Activated CD4-positive, alpha-beta T cell treated with anti-CD3 and anti-CD28 coated beads, Interleukin-2, amount 50 U/mL, for 24 hours (primary cell): Measurements from ENCODE around the gene SETD2.
"Not testable (repeated sequence)": the region's sequence is repeated elsewhere in the genome, so short reads cannot be mapped to it uniquely, and the experiment has no call there.

Experiments
- DNase-seq, 2 donors: peaks; one replicate each; pipeline ENCODE4 v3.0.0-alpha.2; 2020; ENCODE audit warnings: low read depth in 1 of 2, low spot score in 1 of 2

Gene SETD2

DNA sequence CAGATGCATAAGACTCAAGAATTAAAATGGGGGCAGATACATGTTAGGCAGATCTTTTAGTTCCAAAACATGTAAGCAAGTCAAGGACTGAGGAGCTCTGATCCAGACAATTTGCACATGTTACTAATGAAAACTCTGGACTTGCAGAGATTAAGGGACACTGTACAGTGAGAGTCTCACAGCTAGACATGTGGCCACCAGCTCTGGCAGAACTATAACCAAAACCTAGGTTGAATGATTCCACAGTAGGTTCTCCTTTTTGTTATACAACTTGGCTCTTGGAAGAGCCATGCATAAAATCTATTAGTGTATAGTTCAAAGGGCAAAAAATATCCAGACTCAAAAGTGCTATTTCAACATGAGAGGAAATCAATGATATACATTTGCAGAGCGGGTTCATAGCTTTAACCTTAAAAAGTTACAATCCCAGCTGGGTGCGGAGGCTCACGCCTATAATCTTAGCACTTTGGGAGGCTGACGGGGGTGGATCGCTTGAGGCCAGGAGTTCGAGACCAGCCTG lies 61.8 kb downstream of the SETD2 start:
- DNase-seq: no peak

DNA sequence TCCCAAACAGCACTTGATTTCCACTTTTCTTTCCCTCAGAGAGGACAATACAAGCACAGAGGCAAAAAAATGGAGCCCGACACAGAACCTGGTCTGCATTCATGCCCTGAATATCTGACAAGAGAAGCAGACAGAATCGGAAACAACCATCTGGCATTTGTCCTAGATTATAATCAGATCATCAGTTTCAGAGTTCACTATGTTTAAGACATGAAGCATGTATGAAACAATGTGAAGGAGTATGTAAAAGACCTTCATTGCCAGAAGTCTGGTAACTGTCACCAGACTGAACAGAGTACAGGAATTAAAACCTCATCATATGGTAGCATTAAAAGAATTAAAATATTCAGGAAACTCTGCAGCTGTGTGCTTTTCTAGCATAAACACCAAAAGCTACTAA lies 65.0 kb downstream of the SETD2 start:
- no peak for DNase-seq

DNA sequence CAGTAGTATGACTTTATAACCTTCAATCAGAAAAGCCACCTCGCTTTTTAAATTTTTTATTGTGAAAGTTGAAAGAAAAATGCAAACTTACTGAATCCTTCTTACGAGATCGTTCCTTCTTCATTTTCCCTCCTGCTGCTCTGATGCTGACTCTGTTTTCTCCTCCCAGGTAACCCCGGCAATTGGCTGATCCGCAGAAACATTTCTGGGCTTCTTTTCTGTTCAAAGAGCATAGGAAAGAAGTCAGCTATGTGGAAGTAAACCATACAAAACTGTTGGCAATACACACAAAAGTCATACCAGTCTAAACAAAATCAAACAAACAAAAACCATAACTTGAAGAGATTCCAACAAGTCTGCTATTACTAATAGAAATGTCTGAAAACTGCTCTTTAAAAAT lies 66.0 kb downstream of the SETD2 start:
- no peak for DNase-seq

GRCh38 chr3:47096959-47097358 lies 67.0 kb downstream of the SETD2 start:
- DNase-seq: no peak

- no peak for DNase-seq
These were observed 71.8 kb downstream of the SETD2 start for GRCh38 chr3:47092090-47092489.

- DNase-seq: no peak
These were observed 74.3 kb downstream of the SETD2 start for GRCh38 chr3:47089630-47090029.

GRCh38 chr3:47086071-47086470 lies 77.8 kb downstream of the SETD2 start:
- no peak for DNase-seq

DNA sequence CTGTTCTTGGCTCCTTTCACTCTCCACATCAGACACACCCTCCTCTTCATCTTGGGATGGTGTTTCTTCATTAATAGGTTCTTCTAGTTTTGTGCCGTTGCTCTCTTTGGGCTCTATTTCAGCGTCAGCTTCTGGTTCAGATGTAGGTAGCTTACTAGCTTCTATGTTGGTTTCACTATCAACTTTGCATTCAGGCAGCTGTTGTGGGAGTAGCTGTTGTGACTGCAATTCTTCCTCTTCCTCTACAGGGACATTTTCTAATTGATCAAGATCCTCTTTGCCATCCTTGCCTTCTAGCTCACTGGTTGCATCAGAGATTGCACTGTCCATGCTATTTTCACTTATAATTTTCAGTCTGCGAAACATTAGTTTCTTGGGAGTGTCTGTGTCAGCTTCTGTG lies 80.1 kb downstream of the SETD2 start:
- DNase-seq: no peak

GRCh38 chr3:47082519-47082918 lies 81.4 kb downstream of the SETD2 start:
- no peak for DNase-seq

DNA sequence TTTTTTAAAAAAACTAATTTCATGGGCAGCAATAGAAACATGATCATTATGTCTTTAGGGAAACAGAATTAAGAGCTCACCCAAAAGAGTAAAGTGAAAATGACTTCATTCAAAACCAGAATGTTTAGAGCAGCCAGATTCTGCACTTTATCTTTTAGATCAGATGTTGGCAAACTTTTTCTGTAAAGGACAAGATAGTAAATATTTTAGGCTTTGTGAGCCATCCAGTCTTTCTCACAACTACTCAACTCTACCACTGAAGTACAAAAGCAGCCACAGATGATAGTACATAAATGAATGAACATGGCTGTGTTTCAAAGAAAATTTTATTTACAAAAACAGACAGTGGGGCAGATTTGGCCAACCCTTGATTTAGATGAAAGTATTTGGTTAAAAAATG lies 84.5 kb downstream of the SETD2 start:
- no peak for DNase-seq

- DNase-seq: no peak
These were observed 90.2 kb downstream of the SETD2 start for GRCh38 chr3:47073685-47074084.

DNA sequence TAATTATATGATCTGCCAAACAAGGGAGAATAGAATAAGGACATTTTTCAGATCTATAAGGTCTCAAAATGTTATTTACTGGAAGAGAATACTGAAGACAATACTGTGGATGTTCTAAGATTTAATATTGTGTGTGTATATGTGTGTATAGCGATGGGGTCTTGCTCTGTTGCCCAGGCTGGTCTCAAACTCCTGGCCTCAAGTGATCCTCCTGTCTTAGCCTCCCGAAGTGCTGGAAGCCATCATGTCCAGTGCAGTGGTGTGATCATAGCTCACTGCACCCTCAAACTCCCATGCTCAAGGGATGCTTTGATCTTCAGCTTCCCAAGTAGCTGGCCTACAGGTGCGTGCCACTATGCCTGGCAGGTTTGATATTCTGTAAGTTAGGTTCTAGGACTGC lies 93.1 kb downstream of the SETD2 start:
- DNase-seq: no peak

GRCh38 chr3:47066259-47066658 lies 97.7 kb downstream of the SETD2 start:
- DNase-seq: not testable (repeated sequence)

GRCh38 chr3:47065681-47066080 lies 98.2 kb downstream of the SETD2 start:
- no peak for DNase-seq

DNA sequence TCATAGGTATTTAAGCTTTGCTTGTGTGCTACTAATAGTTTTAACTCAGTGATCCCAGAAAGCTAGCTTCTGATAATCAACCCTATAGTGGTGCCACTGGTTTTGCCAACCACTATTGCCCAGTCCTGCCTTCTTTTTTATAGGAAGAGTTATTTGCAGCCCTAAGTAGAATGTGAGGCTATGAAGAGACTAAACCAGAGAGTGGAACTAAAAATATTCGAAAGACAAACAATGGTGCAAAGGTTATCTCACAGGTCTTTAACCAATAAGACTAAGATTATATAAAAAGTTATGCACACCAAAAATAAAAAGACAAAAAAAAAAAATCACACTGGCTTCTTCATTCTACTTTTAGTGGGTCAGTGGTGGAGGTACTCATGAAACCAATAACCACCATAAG lies 98.9 kb downstream of the SETD2 start:
- DNase-seq: no peak

DNA sequence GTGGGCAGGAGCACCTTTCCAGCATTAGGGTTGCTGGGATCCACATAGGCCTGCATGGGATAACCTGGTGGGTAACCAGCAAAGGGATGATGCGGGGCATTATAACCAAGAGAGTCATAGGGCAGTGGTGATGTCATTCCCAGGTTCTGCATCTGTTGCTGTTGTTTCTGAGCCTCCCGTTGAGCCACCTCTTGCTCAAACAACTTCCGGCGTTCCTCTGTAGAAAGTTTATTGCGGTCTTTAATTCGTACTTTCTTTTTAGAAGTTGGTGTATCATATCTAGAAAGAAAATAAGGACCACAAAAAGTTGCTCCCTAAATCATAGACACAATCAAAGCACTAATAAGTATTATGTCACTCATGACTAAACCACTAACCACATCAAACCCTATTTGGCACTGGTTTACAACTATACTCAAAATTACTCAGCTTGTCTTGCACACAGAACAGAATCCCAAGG lies 106.7 kb downstream of the SETD2 start:
- peak; percentile 12 to 44 for DNase-seq

- DNase-seq: no peak
These were observed 107.2 kb downstream of the SETD2 start for GRCh38 chr3:47056705-47057104.

GRCh38 chr3:47054412-47054811 lies 109.5 kb downstream of the SETD2 start:
- DNase-seq: no peak

DNA sequence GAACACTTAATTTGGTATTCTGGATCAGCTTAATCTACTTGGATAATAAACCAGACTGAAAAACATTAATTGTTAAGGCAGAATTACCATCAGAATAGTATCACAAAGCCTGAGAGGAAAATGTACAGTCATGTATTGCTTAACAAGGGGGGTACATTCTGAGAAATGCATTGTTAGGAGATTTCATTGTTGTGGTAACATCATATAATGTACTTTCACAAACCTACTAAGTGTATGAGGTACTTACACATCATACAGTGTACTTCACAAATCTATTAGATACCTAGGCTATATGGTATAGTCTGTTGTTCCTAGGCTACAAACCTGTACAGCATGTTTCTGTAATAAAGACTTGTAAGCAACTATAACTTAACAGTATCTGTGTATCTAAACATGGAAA lies 116.2 kb downstream of the SETD2 start:
- no peak for DNase-seq

GRCh38 chr3:47047069-47047468 lies 116.8 kb downstream of the SETD2 start:
- DNase-seq: no peak

DNA sequence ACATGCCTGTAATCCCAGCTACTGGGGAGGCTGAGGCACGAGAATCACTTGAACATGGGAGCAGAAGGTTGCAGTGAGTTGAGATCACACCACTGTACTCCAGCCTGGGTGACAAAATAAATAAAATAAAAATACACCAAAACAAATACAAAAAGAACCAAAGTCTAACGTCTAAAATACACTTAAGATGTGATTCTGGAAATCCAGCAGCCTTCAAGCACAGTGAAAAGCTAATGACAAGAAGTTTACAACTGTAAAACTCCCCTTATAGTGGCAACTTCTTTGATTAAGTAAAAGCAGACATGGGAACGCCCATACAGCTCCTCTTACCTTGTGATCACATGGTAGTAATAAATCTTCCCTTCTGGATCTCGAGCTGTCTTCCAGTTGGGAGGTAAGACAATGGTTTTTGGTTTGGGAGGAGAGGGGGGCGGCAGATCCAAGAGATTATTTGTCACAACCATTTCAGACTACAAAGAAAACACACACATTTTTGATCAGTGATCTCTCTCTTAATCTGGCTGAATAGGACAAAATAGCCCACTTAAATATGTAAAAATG lies 121.6 kb downstream of the SETD2 start:
- no peak for DNase-seq

- DNase-seq: no peak
These were observed 122.8 kb downstream of the SETD2 start for GRCh38 chr3:47041114-47041513.

DNA sequence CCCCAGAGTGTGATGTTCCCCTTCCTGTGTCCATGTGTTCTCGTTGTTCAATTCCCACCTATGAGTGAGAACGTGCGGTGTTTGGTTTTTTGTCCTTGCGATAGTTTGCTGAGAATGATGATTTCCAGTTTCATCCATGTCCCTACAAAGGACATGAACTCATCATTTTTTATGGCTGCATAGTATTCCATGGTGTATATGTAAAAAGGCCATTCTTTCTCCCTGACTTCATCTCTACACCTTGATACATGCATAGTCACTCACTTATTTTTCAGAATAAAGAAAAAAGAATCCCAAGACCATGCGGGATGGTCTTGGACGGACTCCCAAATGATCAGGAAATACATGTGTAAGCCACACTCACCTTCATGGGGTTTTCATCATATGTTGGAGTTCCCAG lies 126.6 kb downstream of the SETD2 start:
- DNase-seq: not testable (repeated sequence)

DNA sequence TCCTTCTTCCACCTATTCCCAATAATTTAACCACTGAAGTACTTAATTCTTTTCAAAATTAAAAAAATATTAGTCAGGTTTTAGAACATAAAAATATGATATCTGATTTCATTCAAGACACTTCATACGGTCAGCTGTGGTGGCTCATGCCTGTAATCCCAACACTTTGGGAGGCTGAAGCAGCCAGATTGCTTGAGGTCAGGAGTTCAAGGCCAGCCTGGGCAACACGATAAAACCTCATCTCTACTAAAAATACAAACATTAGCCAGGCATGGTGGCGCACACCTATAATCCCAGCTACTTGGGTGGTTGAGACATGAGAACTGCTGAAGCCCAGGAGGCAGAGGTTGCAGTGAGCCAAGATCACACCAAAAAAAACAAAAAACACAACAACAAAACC lies 127.8 kb downstream of the SETD2 start:
- DNase-seq: no peak
